ENCODE results near the gene ASB18. TPM values are rescaled to one million over a fixed set of nuclear protein-coding genes. Genes with fewer than 3 reads are reported as not detected.

ASB18 gene
- total and polyA plus RNA-seq, 2 of the 13 experiments (the other 11 are each of a cell fraction or from before 2014, with no cell fraction given): not detected

DNA sequence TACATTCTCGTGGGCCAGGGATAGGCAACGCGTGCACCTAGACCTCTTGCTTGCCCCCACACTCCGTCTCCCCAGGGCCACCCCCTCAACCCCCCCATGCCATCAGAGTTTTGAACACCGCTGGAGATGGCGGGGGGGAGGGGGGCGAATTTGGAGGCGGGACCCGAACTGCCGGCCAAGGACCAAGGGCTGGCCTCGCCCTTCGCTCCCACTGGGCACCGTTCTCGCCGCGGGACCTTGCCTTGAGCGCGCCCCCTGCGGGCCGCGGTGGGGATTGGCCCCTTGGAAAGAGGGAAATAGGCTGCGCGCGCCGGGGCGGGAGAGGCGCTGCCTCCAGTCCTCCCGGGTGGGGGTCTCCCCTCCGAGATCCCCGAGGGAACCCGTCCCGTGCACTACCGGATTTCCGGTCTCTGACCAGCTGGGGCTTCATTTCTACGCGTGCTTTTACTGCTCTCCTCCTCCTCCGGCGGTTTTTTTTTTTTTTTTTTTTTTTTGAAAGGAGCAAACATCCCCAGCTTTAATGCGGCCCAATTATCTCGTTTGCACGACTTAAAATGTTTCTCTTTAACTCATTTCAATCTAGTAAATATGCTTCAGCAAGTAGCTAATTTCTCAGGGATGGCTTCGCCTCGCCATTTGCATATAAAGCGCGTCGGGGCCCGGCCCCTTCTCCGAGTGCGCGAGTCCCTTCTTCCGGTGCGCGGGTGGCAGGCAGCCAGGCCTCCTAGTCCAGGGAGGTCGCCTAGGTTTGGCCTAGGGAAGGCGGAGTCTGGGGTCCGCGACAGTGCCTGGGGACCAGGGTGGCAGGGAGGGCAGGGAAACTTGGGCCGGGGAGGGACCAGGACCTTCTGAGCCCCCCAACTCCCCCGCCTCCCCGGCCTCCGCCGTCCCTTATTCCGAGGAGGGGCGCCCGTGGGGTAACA lies 86.0 kb downstream of the ASB18 start (continued):
- TF ChIP-seq ZNF558 (CRISPR knock-in tag; IDR thresholded peaks at IDR 0.05; ENCODE audit: borderline replicate concordance) (no peak), ZNF891 (CRISPR knock-in tag; IDR thresholded peaks at IDR 0.05) (no peak), AKAP8 (CRISPR knock-in tag; IDR thresholded peaks at IDR 0.05) (no peak), NFE2L1 (CRISPR knock-in tag; IDR thresholded peaks at IDR 0.05; ENCODE audit: borderline replicate concordance) (no peak), TAF15 (IDR thresholded peaks at IDR 0.05; ENCODE audit: low read depth, low read length, poor library complexity, severe bottlenecking) (no peak), ZNF503 (CRISPR knock-in tag; IDR thresholded peaks at IDR 0.05) (no peak), POLR2AphosphoS5 (IDR thresholded peaks at IDR 0.05; ENCODE audit: low read depth, low read length) (no peak), ZNF709 (CRISPR knock-in tag; IDR thresholded peaks at IDR 0.05) (no peak), E2F1 (CRISPR knock-in tag; IDR thresholded peaks at IDR 0.05) (no peak), HNRNPL (IDR thresholded peaks at IDR 0.05; ENCODE audit: low read depth, low read length) (0 out of 2 replicates have a peak, but pooled peaks have one; percentile 28), THAP11 (CRISPR knock-in tag; IDR thresholded peaks at IDR 0.05) (peak; percentile 29; the same call in 1 of the 2 replicates), POGZ (CRISPR knock-in tag; IDR thresholded peaks at IDR 0.05) (peak; percentile 50; the same call in 1 of the 2 replicates), TP53 (CRISPR knock-in tag; conservative IDR thresholded peaks at IDR 0.05) (no peak), SP1 (IDR thresholded peaks at IDR 0.05) (no peak), SP1 (CRISPR knock-in tag; IDR thresholded peaks at IDR 0.05) (0 out of 2 replicates have a peak, but pooled peaks have one; percentile 27), SOX6 (IDR thresholded peaks at IDR 0.05) (no peak), SOX6 (CRISPR knock-in tag; IDR thresholded peaks at IDR 0.05) (peak; percentile 39; the same call in 1 of the 2 replicates), ZNF563 (CRISPR knock-in tag; IDR thresholded peaks at IDR 0.05) (no peak), MXD3 (CRISPR knock-in tag; IDR thresholded peaks at IDR 0.05) (no peak), TBP (CRISPR knock-in tag; IDR thresholded peaks at IDR 0.05) (no peak), KLF6 (CRISPR knock-in tag; IDR thresholded peaks at IDR 0.05) (0 out of 2 replicates have a peak, but pooled peaks have one; percentile 11), HMGXB4 (CRISPR knock-in tag; IDR thresholded peaks at IDR 0.05; ENCODE audit: borderline replicate concordance in 1 of 2, low read depth in 1 of 2) (peak; percentile 43 to 81; a peak in 1 of 4 replicates)
- TF ChIP-seq, protein P1, sequence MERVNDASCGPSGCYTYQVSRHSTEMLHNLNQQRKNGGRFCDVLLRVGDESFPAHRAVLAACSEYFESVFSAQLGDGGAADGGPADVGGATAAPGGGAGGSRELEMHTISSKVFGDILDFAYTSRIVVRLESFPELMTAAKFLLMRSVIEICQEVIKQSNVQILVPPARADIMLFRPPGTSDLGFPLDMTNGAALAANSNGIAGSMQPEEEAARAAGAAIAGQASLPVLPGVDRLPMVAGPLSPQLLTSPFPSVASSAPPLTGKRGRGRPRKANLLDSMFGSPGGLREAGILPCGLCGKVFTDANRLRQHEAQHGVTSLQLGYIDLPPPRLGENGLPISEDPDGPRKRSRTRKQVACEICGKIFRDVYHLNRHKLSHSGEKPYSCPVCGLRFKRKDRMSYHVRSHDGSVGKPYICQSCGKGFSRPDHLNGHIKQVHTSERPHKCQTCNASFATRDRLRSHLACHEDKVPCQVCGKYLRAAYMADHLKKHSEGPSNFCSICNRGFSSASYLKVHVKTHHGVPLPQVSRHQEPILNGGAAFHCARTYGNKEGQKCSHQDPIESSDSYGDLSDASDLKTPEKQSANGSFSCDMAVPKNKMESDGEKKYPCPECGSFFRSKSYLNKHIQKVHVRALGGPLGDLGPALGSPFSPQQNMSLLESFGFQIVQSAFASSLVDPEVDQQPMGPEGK (CRISPR knock-in tag; IDR thresholded peaks at IDR 0.05): peak; percentile 37; the same call in 1 of the 2 replicates
